NCI-H524 (cell line): Measurements from ENCODE around the gene KIAA0513.
A peak's percentile ranks its signal among the peaks of the same experiment; 100 is the strongest.

Source experiments
- DNase-seq, 2 experiments: peaks; one replicate each; lab custom pipeline; 2025; lab: John Stamatoyannopoulos, UW

The KIAA0513 gene

DNA sequence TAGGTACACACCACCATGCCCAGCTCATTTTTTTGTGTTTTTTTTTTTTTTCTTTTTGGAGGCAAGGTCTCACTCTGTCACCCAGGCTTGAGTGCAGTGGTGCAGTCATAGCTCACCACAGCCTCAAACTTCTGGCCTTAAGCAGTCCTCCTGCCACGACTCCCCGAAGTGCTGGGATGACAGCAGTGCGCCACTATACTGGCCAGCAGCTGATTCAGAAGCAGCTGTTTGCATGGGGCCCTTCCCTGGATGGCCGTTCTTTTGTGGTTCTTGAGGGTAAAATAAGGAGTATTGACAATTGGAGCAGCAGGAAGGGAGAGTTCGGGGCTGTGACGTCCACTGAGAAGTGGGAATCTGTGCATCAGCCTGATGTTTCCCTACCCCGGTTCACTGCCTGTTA lies 41.6 kb downstream of the KIAA0513 start:
- no peak for DNase-seq

DNA sequence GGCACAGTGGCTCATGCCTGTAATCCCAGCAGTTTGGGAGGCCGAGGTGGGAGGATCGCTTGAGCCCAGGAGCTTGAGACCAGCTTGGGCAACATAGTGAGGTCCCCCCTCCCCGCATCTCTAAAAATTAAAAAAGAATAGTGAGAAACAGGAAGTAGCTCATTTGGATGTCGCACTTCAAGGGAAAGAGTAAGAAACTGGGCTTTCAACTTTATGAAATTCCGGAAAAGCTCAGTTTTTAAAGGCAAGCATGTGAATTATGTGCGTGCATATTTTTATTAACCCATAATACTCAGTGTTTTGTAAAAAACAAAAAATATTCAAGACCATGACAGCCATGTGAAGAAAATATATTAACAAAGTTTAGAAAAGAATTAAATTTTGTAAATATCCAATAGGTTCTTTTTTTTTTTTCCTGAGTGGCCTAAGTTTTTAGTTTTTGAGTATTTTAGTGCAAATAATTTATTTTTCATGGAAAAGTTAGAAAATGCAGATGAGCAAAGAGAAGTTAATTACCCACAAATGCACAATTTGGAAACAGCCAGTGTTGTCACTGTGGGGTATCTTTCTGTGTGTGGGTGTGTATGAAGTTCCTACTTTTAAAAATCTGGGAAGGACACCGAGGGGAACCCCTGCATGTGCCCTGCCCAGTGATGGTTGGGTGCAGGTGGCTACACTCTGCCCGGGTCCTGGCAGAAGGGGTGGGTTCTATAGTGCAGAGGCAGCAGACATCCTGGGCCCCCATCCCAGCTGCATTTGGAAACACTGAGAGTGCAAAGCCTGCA lies 44.7 kb downstream of the KIAA0513 start:
- no peak for DNase-seq

GRCh38 chr16:85072947-85073346 lies 45.4 kb downstream of the KIAA0513 start:
- DNase-seq = peak; percentile 72 to 93

DNA sequence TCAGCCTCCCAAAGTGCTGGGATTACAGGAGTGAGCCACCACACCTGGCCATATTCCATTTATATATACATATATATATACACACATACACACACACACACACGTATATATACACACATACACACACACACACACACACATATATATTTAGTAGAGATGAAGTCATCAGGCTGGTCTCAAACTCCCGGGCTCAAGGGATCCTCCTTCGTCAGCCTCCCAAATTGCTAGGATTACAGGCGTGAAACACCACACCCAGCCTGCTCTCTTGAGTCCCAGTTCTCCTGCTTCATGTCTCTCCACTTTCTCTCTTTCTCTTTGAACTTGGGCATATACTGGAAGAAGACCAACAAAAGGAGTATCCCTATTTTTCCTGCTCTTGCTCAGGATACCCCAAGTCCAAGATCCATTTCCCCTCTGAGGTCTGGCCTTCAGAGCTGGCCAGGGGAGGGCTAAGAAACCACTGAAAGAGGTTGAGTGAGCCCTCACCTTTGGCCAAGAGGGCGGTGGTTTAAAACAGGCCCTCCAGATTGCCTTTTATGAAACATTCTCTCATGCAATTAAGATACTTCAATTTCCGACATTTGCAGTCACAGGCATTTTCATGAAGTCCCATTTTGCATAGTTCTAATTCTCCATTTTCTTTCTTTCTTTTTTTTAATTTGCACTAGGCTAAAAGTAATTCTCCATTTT lies 46.8 kb downstream of the KIAA0513 start:
- DNase-seq = no peak

- DNase-seq = no peak
Observed at GRCh38 chr16:85075236-85075924, 47.8 kb downstream of the KIAA0513 start.

GRCh38 chr16:85077039-85077438 lies 49.4 kb downstream of the KIAA0513 start:
- DNase-seq = no peak

DNA sequence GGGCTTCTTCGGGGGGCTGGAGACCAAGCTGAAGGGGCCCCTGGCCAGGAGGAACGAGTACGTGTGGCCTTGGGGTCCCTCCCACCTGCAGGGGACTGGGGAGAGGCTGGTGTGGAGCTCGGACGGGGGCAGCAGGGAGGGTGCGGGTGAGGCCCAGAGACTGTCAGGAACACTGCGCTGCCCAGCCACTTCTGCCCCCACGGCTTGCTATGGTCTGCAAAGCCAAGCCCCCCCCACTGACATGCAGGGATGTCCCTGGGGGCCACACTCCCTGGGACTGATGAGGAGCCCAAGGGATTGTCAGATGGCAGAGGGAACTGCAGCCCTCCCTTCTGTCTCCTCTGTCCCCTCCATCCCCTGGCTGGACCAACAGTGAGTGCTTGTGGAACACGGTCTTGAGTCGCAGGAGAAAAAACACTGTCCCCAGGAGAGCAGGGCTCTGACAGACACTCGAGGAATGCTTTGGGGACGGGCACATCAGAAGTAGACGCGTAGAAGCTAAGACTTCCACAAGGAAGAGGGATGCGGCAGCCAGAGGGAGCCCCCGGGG lies 50.1 kb downstream of the KIAA0513 start:
- DNase-seq = no peak

DNA sequence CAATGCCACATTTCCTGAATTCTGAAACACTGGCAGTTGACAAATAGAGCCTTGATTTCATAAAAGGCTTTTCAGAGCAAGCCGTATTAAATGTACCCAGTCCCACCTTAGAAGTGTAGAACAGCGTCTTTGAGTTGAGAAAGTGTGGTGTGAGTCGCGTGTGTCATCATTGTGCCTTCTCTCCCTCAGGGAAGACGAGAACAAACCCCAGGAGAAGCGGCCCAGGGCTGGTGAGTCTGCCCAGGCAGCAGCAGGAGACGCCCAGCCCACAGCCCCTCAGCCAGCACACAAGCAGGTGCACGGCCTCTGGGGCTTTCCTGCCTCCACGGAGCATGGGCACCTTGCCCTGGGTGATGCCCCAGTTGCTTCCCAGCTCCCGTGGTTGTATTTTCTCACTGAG lies 50.6 kb downstream of the KIAA0513 start:
- DNase-seq = no peak

GRCh38 chr16:85078952-85079351 lies 51.4 kb downstream of the KIAA0513 start:
- DNase-seq = no peak

- peak; percentile 95 to 98 for DNase-seq
Observed at GRCh38 chr16:85079785-85080570, 52.4 kb downstream of the KIAA0513 start.

DNA sequence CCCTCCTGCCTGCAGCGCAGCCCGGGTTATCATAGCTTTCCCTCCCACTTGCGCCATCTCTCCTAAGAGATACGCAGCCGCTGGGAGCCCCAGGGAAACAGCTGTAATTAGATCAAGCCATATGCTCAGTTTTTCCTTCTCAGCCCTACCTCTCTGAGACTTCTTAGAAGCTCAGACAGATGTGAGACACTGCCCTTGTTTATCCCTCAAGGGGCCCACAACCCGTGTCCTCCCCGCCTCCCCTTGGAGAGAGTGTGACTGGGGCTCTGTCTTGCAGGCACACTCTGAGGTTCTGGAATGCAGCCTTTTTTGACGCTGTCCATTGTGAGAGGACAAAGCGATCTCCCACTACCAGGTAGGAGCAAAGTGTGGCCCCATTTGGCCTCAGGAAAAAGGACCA lies 53.4 kb downstream of the KIAA0513 start:
- peak; percentile 95 to 98 for DNase-seq

DNA sequence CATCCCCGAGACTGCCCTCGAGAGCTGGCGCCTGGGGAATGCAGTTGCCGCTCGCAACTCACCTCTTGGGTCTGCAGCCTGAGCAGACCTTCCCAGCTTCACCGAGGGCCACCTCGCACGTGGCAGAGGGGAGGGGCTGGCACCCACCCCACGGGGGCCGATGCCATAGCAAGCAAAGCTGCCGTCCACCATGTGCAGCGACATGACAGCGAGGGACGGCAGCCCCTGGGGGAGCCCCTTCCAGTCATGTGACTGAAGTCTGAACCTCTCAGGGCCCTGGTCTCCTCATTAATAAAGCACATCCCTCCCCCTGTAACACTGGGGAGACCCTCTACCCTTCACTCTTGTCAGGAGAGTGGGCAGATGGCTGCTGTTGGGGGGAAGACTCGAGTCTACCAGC lies 54.2 kb downstream of the KIAA0513 start:
- DNase-seq = no peak

DNA sequence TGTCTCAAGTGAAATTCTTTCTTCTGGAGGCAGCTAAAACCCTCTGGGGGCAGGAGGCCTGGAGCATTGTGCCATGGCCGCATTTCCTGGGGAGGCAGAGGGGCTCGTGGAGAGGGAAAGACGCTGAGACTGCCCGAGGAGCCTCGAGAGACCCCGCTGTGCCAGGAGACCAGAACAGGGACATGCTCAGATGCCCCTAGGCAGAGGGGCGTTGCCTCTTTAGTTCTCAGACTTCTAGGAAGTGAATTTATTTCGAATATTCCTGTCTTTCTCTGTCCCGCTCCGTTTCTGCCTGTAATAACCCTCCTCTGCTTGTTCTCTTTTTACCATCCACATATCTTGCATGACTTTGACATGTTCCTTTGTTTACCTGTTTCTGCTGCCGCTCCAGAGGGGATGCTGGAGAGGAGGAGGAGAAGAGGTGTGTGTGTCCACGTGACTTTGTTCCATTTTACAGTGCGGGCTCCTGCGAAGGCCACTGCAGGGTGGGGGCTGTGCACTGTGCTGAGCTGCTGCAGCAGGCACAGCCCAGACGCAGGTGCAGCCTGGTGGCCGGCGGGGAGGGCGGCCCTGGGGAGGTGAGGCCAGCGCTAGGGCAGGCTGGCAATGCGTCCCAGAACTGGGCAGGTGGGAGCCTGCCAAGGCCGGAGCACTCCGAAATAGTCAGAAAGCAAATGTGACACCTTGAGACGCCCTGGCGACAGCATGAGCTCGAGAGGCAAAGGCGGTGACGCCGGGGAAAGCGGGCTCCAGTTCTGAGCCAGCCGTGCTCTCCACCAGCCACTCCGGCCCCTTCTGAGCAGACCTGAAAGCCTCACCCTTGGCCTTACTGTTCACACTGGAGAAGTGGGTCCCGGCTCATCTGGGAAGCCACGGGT lies 54.8 kb downstream of the KIAA0513 start:
- DNase-seq = no peak

DNA sequence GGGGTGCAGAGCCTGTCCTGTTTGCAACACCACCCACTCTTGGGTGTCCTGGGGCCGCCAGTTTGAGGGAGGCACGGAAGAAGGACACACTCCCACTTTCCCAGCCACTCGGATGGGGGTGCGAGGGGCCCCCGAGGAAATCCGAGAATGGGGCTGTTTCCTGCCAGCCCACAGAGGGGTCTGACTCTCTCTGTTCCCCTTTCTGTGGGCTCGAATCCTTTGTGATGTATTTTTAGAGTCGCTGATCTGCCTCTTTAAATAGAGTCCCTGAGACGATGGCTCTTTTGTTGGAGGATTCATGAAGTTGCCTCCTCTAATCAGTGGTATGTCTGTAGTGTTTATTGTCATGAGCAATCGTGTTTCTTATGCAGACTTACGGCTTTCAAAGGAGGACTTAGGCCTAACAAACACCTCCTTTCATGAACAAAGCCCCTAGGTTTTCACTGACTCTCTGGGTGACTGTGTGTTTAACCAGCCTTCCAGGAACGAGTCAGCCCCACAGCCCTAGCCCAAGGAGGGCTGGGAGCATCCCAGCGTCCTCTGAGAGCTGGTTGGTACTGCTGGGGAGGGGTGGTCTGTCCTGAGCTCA lies 55.5 kb downstream of the KIAA0513 start:
- no peak for DNase-seq

GRCh38 chr16:85084841-85085510 lies 57.4 kb downstream of the KIAA0513 start:
- no peak for DNase-seq

DNA sequence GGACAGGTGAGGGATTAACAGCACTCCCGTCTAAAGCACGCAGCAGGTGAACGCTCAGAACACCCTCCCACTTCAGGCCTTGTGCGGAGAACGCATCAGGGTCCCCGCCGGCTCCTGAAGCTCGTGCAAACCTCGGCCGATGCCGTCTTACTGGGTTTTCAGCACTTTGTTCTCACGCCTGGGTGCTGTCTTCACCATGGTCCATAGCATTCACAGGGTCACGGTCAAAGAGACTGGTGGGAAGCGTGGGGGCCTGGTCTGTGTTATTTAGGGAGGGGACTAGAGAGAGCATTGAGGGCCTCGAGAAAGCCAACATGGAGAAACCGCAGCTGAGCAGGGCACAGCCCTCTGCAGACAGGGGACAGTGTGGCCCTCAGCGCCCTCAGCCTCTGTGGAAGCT lies 58.1 kb downstream of the KIAA0513 start:
- no peak for DNase-seq

DNA sequence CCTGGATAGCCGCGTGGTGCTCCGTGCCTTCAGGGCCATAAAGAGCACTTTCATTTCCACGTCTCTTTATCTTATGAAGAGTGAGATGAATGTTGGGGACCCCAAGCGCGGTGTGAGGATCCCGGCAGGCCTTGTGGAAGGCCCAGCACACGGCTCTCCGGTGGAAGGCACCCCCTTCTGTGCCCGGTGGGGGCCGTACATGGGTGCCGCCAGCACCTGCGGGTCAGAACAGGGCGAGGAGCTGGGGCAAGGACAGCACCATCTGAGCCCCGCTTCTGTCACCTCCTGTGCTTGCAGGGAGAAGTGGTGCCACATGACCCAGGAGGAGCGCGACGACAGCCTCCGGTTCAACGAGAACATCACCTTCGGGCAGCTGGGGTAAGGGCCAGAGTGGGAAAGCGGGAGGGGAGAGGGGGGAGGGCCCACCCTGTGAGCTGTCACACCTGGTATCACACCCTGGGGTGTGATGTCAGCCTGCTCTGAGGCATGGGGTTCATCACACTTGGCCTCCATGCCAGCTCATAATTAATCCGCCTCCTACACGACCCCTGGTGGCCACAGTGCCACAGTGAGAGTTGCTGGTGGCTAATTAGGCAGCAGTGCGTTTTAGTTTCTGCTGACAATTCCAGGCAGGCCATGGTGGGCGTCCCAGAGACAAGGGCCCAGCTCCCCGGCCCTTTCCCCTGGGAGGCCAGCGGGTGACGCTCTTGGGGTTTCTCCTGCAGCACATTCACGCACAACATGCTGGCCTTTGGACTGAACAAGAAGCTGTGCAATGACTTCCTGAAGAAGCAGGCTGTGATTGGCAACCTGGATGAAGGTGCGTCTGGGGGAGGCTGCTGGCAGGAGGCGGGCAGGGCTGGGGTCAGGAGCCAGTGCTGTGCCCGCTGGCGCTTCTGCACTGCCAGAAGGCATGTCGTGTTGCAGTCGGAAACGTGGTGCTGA lies 59.0 kb downstream of the KIAA0513 start:
- DNase-seq = peak; percentile 95 to 96

GRCh38 chr16:85087899-85088569 lies 60.4 kb downstream of the KIAA0513 start:
- DNase-seq = peak; percentile 29 to 71
